LHCN-M2 (cell line): ENCODE data around the gene SCGB2A2. TPM values are rescaled to one million over a fixed set of nuclear protein-coding genes. Genes with fewer than 3 reads are reported as not detected.

ENCODE experiments used
- DNase-seq: peaks from one replicate; pipeline ENCODE4 v3.0.0-alpha.2; 2012; ENCODE audit warnings: low read depth
- total RNA-seq: library from RNA; depleted of rRNA; stranded (reverse); fragments of >200 nt; gene quantifications from 2 replicates; pipeline ENCODE4 v1.2.3, GENCODE V29; 2014; rRNA removed

Gene SCGB2A2
- total RNA-seq, 1 experiment from 2014 or later = not detected

DNA sequence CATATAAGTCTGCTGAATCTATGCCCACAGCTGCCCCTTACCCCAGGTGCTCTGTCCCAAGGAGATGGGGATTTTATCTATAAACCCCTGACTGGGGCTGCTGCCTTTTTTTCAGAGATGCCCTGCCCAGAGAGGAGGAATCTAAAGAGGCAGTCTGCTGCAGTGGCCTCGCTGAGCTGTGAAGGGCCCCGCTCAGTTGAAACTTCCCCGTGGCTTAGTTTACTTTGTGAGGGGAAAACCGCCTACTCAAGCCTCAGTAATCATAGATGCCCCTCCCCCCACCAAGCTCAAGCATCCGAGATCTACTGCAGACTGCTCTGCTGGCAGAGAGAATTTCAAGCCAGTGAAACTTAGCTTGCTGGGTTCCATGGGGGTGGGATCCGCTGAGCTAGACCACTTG is 36.3 kb downstream of the SCGB2A2 start:
- no peak for DNase-seq

DNA sequence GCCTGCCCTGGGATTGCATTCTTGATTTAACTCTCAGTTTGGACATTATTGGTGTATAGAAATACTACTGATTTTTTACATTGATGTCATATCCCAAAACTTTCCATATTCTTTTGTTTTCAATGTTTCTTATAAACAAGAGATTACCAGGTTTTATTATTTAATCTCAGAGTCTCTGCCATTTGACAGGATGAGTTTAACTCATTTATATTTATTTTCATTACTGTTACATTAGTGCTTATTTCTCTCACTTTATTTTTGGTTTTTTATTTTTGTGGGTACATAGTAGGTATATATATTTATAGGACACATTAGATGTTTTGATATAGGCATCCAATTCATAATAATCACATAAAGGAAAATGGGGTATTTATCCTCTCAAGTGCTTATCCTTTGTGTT is 38.0 kb downstream of the SCGB2A2 start:
- no peak for DNase-seq

DNA sequence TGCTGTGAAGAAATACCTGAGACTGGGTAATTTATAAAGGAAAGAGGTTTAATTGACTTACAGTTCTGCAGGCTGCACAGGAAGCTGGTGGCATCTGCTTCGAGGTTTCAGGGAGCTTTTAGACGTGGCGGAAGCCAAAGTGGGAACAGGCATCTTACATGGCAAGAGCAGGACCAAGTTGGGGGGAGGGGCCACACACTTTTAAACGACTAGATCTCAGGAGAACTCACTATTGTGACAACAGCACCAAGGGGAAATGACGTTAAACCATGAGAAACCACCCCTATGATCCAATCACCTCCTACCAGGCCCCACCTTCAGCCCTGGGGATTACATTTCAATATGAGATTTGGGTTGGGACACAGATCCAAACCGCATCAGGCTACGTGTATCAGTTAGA is 40.0 kb downstream of the SCGB2A2 start:
- no peak for DNase-seq

DNA sequence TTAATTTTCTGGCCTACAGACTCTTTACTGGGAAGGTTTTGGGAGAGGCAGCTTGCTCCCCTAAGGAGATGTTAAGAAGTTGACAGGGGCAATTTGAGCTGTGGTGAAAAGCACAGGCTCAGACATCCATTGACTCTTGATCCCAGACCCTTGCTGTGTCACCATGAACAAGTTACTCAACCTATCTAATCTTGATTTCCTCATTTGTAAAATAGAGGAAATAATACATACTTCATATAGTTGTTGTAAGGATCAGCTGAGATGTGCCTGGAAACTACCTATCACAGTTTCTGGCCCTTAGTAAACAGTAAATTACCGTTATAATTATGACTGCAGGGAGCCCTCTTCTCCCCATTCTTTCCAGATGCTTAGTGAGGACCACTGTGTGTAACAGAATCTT is 45.5 kb downstream of the SCGB2A2 start:
- DNase-seq = no peak

DNA sequence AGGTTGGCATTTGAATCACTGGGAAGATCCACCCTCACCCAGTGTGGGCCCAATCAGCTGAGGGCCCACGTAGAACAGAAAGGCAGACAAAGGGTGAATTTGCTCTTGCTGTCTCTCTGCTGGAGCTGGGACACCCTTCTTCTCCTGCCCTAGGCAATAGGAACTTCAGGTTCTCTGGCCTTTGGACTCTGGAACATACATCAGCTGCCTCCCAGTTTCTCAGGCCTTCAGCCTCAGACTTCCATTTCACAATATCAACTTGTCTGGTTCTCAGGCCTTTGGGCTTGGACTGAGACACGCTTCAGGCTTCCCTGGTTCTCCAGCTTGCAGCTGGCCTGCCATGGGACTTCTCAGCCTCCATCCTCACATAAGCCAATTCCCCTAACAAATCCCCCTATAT is 52.6 kb downstream of the SCGB2A2 start:
- no peak for DNase-seq

Other genes starting within 250 kb of the SCGB2A2 start
- gene INCENP, start 146.1 kb upstream of the SCGB2A2 start, total RNA-seq = 76.5 and 86.6 TPM in 2 replicates
- not detected in 2 replicates for gene SCGB1D1, start 79.9 kb upstream of the SCGB2A2 start, total RNA-seq
- not detected in 2 replicates for gene SCGB2A1, start 61.5 kb upstream of the SCGB2A2 start, total RNA-seq
- not detected in 2 replicates for gene SCGB1D2, start 27.9 kb upstream of the SCGB2A2 start, total RNA-seq
- not detected in 2 replicates for gene SCGB1D4, start 28.9 kb downstream of the SCGB2A2 start, total RNA-seq
- 0.32 TPM in 1 of 2 replicates, not detected in the other for gene ASRGL1, start 67.3 kb downstream of the SCGB2A2 start, total RNA-seq
- not detected in 2 replicates for gene SCGB1A1, start 148.9 kb downstream of the SCGB2A2 start, total RNA-seq